ENCODE measurements around the gene RAB3A. TPM values are rescaled to one million over a fixed set of nuclear protein-coding genes. Genes with fewer than 3 reads are reported as not detected.

Gene RAB3A
- total RNA-seq, 1 donor from 2014 or later, result 50.4 TPM

GRCh38 chr19:18147396-18147795, 56.4 kb downstream of the RAB3A start:
- DNase-seq, result no peak

Small RNA genes lying within 50 kb of the gene (small RNA-seq; reads per million reads assigned to genes)
- not detected for gene IFI30

Other genes starting within 250 kb of the RAB3A start
- 30.1 TPM for gene KCNN1, start 236.9 kb downstream of the RAB3A start, total RNA-seq
- 5.1 TPM for gene ARRDC2, start 195.9 kb downstream of the RAB3A start, total RNA-seq
- 0.47 TPM for gene IL12RB1, start 117.1 kb downstream of the RAB3A start, total RNA-seq
- 5.0 TPM for gene MAST3, start 106.3 kb downstream of the RAB3A start, total RNA-seq
- gene PIK3R2, start 50.9 kb downstream of the RAB3A start, total RNA-seq, result 43.5 TPM
- 0.62 TPM for gene IFI30, start 30.2 kb downstream of the RAB3A start, total RNA-seq
- gene MPV17L2, start 10.8 kb downstream of the RAB3A start, total RNA-seq, result 7.8 TPM
- gene PDE4C, start 22.4 kb upstream of the RAB3A start, total RNA-seq, result 0.47 TPM
- 0.47 TPM for gene IQCN, start 70.4 kb upstream of the RAB3A start, total RNA-seq
- gene JUND, start 77.6 kb upstream of the RAB3A start, total RNA-seq, result 70.7 TPM
- 72.2 TPM for gene LSM4, start 119.0 kb upstream of the RAB3A start, total RNA-seq
- gene PGPEP1, start 136.6 kb upstream of the RAB3A start, total RNA-seq, result 14.2 TPM
- gene GDF15, start 182.1 kb upstream of the RAB3A start, total RNA-seq, result not detected
- 0.78 TPM for gene LRRC25, start 193.6 kb upstream of the RAB3A start, total RNA-seq
- 75.6 TPM for gene SSBP4, start 215.4 kb upstream of the RAB3A start, total RNA-seq
- gene ISYNA1, start 234.1 kb upstream of the RAB3A start, total RNA-seq, result 95.1 TPM

All from occipital lobe (tissue), 3 donors.